NCI-H146 (cell line): ENCODE results near the gene NAA16.
"Not testable (repeated sequence)": the region's sequence is repeated elsewhere in the genome, so short reads cannot be mapped to it uniquely, and the experiment has no call there.

ENCODE experiments used
- DNase-seq: peaks from one replicate; lab custom pipeline; 2025; lab: John Stamatoyannopoulos, UW

The NAA16 gene

GRCh38 chr13:41408746-41409145, 97.7 kb downstream of the NAA16 start:
- no peak for DNase-seq

GRCh38 chr13:41409611-41410010, 98.5 kb downstream of the NAA16 start:
- DNase-seq = no peak

GRCh38 chr13:41411060-41411459, 100.0 kb downstream of the NAA16 start:
- DNase-seq = no peak

- DNase-seq = peak; percentile 38
Measured at GRCh38 chr13:41411522-41411921, 100.5 kb downstream of the NAA16 start.

- DNase-seq = no peak
Measured at GRCh38 chr13:41413872-41414271, 102.8 kb downstream of the NAA16 start.

GRCh38 chr13:41416276-41416675, 105.2 kb downstream of the NAA16 start:
- DNase-seq = no peak

GRCh38 chr13:41418027-41418426, 107.0 kb downstream of the NAA16 start:
- DNase-seq = no peak

- DNase-seq = no peak
Measured at GRCh38 chr13:41418731-41419130, 107.7 kb downstream of the NAA16 start.

GRCh38 chr13:41419206-41419605, 108.1 kb downstream of the NAA16 start:
- no peak for DNase-seq

- no peak for DNase-seq
Measured at GRCh38 chr13:41420146-41420545, 109.1 kb downstream of the NAA16 start.

GRCh38 chr13:41421330-41421729, 110.3 kb downstream of the NAA16 start:
- not testable (repeated sequence) for DNase-seq

- not testable (repeated sequence) for DNase-seq
Measured at GRCh38 chr13:41421983-41422382, 110.9 kb downstream of the NAA16 start.

- DNase-seq = not testable (repeated sequence)
Measured at GRCh38 chr13:41423259-41423658, 112.2 kb downstream of the NAA16 start.

- DNase-seq = not testable (repeated sequence)
Measured at GRCh38 chr13:41424675-41425074, 113.6 kb downstream of the NAA16 start.

- no peak for DNase-seq
Measured at GRCh38 chr13:41426047-41426446, 115.0 kb downstream of the NAA16 start.
